ENCODE data around the gene LHFPL3.

DNA sequence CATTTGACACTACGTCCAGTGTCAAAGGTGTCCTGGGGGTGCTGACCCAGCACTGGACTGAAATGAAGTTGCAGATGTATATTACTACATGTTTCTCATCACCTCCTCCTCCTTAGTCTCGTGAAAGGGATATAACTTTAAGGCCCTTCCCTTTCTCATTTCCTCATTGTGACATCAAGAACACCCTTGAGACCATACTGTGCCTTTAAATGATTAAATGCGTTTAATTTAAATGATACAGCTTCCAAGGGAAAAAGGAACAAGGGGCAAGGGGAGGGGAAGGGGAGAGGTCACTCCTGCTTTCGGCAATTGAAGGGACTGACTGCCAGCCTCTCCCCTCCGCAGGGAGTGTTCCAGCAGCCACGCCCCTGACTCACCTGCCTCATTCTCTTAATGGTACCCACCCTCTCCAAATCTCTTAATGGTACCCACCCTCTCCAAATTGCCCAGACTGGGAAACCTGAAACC lies 605.2 kb downstream of the LHFPL3 start:
- TF ChIP-seq, protein P1, sequence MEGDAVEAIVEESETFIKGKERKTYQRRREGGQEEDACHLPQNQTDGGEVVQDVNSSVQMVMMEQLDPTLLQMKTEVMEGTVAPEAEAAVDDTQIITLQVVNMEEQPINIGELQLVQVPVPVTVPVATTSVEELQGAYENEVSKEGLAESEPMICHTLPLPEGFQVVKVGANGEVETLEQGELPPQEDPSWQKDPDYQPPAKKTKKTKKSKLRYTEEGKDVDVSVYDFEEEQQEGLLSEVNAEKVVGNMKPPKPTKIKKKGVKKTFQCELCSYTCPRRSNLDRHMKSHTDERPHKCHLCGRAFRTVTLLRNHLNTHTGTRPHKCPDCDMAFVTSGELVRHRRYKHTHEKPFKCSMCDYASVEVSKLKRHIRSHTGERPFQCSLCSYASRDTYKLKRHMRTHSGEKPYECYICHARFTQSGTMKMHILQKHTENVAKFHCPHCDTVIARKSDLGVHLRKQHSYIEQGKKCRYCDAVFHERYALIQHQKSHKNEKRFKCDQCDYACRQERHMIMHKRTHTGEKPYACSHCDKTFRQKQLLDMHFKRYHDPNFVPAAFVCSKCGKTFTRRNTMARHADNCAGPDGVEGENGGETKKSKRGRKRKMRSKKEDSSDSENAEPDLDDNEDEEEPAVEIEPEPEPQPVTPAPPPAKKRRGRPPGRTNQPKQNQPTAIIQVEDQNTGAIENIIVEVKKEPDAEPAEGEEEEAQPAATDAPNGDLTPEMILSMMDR (IDR thresholded peaks at IDR 0.05), result no peak
- no peak for TF ChIP-seq POLR2A (IDR thresholded peaks at IDR 0.05)

All from Peyer's patch (tissue), 4 donors.